GM18519 (cell line): Measurements from ENCODE around the gene PEX11G.

Experiments
- ATAC-seq: cut with Tn5 transposase; IDR thresholded peaks from one replicate; pipeline ENCODE4 v1.9.1; 2021; ENCODE audit warnings: mild to moderate bottlenecking, moderate library complexity; ENCODE audit not compliant: unreplicated experiment, low FRiP score

The PEX11G gene

DNA sequence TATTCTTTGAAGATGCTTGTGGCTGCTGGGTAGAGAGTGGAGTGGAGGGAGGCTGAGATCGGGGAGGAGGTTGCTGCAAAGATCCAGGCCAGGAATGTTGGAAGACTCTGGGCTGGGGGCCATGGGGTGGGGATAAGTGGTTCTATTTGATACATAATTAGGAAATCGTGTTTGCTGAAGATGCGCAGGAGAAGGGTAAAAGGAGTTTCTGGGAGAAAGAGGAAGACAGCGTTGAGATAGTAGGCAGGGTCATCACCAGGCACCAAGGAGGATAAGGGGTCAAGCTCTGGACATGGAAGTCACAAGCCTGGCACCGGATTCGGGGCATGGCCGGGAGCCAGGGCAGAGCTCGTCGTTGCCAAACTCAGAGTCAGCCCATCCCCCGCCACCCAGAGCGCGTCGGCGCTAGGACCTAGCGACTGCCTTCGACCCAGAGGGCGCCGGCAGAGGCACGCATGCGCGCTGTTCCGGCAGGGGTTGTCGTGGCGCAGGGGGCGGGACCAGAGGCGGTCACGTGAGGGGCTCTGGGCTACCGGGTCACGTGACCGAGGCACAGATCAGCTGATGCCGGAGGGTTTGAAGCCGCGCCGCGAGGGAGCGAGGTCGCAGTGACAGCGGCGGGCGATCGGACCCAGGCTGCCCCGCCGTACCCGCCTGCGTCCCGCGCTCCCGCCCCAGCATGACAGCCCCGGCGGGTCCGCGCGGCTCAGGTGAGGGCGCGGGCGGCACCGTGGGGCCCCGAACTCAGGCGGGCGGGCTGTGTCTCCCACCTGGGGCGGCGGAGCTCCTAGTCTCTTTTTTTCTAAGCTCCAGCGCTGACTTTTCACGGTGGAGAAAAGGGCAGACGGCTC, 33.5 kb upstream of the PEX11G start, which contains the start of gene MCOLN1:
Gene MCOLN1, plus strand, starts transcription at position 553 of the 851 bp plus-strand sequence. Its CDS starts 127 bp downstream, at position 680.
- peak; percentile 64 for ATAC-seq

- ATAC-seq = no peak
Observed at GRCh38 chr19:7521551-7522071, 32.8 kb upstream of the PEX11G start.

DNA sequence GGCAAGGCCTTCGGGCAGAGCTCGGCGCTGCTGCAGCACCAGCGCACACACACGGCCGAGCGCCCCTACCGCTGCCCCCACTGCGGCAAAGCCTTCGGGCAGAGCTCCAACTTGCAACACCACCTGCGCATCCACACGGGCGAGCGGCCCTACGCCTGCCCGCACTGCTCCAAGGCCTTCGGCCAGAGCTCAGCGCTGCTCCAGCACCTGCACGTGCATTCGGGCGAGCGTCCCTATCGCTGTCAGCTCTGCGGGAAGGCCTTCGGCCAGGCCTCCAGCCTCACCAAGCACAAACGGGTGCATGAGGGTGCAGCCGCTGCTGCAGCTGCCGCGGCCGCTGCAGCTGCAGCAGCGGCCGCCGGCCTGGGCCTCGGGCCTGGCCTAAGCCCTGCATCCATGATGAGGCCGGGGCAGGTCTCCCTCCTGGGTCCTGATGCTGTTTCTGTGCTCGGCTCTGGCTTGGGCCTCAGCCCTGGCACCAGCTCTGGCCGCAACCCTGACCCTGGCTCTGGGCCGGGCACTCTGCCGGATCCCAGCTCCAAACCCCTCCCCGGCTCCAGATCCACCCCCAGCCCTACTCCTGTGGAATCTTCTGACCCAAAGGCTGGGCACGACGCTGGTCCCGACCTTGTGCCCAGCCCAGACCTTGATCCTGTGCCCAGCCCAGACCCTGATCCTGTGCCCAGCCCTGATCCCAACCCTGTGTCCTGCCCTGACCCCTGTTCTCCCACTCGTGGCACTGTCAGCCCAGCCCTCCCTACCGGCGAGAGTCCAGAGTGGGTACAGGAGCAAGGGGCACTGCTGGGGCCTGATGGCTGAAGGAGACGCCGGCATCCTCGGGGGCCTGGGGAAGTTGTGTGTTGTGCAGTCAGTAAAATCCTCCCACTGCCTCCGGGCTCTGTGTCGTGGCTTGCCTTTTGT, 31.6 kb upstream of the PEX11G start:
- ATAC-seq = no peak

- no peak for ATAC-seq
Observed at GRCh38 chr19:7519361-7520130, 30.7 kb upstream of the PEX11G start.

DNA sequence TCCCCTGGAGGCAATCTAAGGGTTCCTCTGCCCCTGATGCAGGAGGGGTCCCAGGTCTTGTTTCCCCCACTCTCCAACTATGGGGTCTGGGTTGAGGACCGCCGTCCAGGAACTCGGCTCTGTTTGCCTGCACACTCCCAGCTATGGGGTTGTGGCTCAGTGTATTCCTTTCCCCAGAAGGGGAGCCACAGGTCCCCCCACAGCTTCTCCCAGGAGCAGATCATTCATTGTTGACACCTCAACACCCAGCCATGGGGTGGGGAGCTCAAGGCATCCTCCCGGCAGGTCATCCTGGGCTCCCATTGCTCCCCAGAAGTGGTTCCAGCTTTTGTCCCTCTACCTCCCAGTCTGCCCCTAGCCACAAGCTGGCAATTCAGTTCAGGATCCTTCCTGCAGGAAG, 28.0 kb upstream of the PEX11G start:
- no peak for ATAC-seq

- ATAC-seq = no peak
Observed at GRCh38 chr19:7516333-7516732, 27.5 kb upstream of the PEX11G start.

DNA sequence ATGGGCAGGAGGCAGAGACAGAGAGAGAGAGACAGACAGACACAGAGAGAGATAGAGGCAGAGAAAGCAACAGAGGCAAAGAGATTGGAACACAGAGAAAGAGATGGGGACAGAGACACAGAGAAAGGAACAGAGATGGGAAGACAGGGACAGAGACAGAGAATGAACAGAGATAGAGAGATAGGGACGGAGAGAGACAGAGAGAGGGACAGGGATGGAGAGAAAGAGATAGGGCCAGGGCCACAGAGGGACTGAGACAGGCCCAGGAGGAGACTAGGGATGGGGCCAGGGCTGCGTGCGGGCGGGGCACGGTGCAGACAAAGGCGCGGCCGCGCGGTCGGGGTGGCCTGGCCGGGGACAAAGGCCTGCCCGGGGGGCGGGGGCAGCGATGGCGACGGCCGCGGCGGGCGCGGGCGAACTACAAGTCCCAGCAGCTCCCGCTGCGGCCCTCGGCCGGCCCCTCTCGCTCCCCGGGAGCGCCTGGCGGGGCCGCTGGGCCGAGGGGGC, 26.9 kb upstream of the PEX11G start, which contains the start of gene ZNF358:
Gene ZNF358, plus strand, starts transcription at position 459 of the 507 bp plus-strand sequence. CDS start 3,140 bp downstream, outside the sequence.
- ATAC-seq = no peak

DNA sequence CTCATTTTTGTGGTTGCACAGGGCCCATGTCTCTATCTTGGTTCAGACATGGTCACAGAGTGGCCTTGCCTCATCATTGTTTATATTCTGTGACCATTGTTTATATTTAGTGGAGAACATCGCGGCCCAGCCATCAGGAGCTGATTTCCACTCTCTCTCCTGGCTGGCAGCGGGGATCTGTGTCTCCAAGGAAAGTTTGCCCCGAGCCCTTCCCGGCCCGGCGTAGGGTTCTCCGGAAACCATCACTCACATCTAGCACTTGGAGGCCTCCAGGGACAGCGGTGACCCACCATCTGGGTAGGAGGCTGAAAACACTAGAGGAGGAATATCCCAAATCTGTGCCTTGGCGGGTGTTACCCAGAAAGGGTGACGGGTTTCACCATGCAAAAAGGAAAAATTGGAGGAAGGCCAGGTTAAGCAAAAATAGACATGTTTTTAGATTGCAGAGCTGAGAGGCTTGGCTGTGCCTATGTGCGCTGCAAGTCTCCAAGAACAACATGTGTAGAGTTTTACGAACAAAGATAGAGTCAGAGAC, 26.3 kb upstream of the PEX11G start:
- ATAC-seq = no peak

DNA sequence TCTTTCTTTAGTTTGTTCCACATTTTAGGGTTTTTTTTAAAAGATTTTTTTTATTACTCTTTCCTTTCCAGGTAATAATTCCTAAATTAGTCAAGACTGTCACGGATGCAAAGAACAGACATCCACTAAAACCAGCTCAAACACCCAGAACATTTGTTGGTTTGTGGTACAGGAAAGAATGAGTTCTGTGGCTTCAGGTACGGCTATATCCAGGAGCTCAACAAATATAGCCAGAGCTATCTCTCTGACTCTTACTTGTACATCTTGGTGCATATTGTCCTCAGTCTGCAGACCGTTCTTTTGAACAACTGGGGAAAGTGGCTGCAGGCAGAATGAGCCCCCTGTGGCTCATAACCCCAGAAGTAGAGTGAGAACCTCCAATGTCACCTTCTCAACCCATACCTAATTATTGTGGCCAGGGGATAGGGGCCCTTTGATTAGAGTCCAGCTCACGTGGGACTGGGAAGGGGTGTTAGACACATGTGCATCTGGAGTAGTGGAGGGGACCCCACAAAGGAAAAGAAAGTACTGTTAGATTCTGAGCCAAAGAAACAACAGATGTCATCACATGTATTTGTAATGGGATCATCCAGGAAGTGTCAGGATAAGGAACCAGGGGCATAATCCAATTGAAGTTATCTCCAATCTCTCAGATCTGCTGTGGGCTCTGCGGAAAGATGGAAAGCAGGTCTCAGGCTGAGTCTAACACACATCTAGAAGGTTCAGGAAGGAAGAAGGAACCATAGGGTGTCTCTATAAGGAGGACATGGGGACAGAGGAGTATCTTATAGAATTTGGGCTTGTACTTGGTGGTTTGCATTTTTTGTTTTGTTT, 25.2 kb upstream of the PEX11G start:
- ATAC-seq = no peak

DNA sequence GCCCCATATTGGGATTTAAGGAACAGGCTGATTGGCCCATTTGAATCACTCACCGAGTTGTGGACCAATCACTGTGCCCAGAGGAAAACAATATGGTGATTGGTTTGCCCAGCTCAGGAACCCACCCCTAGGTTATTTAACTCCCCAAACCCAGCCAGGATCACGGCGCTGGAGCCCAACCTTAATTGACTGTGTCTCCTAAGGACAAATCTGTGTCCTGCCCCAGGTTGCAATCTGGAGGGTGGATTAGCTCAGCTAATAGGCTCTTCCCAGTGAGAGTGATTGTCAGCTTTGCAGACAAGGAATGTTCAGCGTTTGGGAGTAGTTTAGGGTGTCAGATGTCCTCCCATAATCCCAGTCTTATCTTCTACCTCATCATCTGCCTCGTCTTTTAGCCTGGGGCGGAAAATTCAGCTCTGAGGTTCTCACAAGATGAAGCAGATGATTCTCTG, 23.6 kb upstream of the PEX11G start:
- ATAC-seq = no peak

- no peak for ATAC-seq
Observed at GRCh38 chr19:7509625-7510024, 20.8 kb upstream of the PEX11G start.

DNA sequence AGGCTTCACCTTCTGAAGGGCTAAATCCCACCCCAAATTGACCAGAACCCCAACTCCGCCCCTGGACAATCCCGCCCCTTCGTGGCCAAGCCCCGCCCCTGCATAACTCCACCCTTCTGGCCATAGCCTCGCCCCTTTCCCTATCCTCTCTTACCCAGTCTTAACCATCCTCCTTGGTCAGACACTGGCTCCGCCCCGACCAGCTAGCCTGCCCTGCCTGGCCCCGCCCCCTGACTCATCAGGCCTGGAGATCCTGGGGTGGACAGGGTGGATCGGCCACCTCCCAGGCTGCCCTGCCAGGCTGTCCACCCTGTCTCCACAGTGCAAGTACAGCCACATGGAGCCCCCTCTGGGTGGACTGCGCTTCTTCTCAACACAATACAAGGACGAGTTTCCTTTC, 19.0 kb upstream of the PEX11G start:
- ATAC-seq = no peak

GRCh38 chr19:7506385-7507328, 17.8 kb upstream of the PEX11G start:
- no peak for ATAC-seq

GRCh38 chr19:7505682-7506384, 17.0 kb upstream of the PEX11G start:
- no peak for ATAC-seq

DNA sequence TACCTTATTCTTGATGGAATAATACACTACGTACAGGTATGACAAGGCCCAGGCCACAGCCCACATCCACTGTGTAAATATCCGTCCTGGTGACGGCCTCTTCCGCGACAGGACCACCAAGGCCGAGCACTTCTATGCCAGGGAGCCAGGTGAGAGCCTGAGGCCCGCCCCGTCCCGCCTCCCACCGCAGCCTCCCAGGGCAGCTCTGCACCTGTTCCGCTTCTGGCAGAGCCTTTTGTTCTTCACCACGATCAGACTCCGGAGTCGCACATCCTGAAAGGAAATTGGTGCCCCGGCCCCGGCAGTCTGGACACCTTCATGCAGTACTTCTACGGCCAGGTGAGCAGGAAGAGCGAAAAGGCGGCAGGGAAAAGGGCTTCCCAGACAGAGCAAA, 16.4 kb upstream of the PEX11G start:
- ATAC-seq = no peak

GRCh38 chr19:7504684-7505083, 15.8 kb upstream of the PEX11G start:
- no peak for ATAC-seq

DNA sequence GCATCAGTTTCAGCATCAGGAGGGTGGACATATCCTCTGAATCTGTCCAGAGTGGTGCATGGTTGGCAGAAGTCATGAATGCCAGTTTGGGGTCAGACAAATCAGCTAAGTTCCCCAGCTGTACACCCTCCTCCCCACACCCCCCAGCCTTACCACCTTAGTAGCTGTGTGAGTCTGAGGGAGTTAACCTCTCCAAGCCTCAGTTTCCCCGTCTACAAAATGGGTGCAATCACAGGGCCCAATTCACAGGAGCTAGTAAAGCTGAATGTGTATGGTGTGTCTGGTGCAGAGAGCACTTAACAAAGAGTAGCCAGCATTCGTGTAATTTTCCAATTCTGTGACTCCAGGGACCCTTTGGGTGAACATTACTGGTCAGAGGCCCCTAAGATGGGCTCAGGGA, 13.7 kb upstream of the PEX11G start:
- no peak for ATAC-seq
